C4-2B (cell line): ENCODE data around the gene GSDMA.

ENCODE experiments used
- CTCF ChIP-seq: fragments of 450-650 bp; conservative IDR thresholded peaks from 2 replicates; pipeline ENCODE4 v1.5.1; 2017; ENCODE audit warnings: mild to moderate bottlenecking
- ZFX ChIP-seq: fragments of 450-650 bp; IDR thresholded peaks from 2 replicates; pipeline ENCODE4 v1.6.1; 2017

GRCh38 chr17:39913989-39914388 lies 48.8 kb upstream of the GSDMA start:
- TF ChIP-seq CTCF, result no peak
- no peak for TF ChIP-seq ZFX
